HepG2 (cell line): ENCODE results near the gene LMNA. TPM values are rescaled to one million over a fixed set of nuclear protein-coding genes. Genes with fewer than 3 reads are reported as not detected.

ENCODE experiments used
- ATAC-seq: fragments of 200-7000 bp; cut with Tn5 transposase; 3 replicates; pipeline ENCODE4 v1.9.1; 2020; ENCODE audit warnings: mild to moderate bottlenecking, moderate library complexity
- BruUV-seq: library from RNA; stranded (reverse); fragments of 400-500 nt; replicated peaks from 2 replicates; lab custom pipeline; 2021; lab: Mats Ljungman, UMichigan
- CTCF ChIA-PET: fragments of 300-600 bp; formaldehyde crosslinking; extraction: SDS; loops from one replicate; lab custom pipeline; 2021; ENCODE audit warnings: low total read pairs, inconsistent platforms, low intra/inter-chr PET ratio; lab: Yijun Ruan, JAX
- POLR2A ChIA-PET: fragments of 350-600 bp; sonication (Branson Sonifier 250); formaldehyde crosslinking; loops from one replicate; lab custom pipeline; 2020; ENCODE audit warnings: antibody characterized with exemption, inconsistent platforms; lab: Yijun Ruan, JAX
- DNase-seq: peaks from one replicate; pipeline ENCODE4 v3.0.0-alpha.2; 2015; ENCODE audit warnings: low spot score
- FAIRE-seq: peaks from 3 replicates; lab custom pipeline; 2011; peaks lifted over from hg19 to GRCh38; lab: Jason Lieb, UNC
- H2AFZ ChIP-seq: one replicate; pipeline ENCODE4 v1.6.1; 2011; ENCODE audit warnings: low read length, inconsistent platforms
- H3K27ac ChIP-seq: fragments of 300-600 bp; 3 replicates; pipeline ENCODE4 v1.8.0; 2011; ENCODE audit warnings: mixed run types, mild to moderate bottlenecking, mixed read lengths, low read length, inconsistent platforms; ENCODE audit not compliant: insufficient read depth; ENCODE audit errors: extremely low read length
- H3K27me3 ChIP-seq, 2 experiments: fragments of 200-600 bp in 1 of 2; 2 replicates in 1 of 2; 3 replicates in 1 of 2; pipeline versions ENCODE4 v1.6.0 to v1.8.0; 2011; ENCODE audit warnings: low read length in 2 of 2, mild to moderate bottlenecking in 2 of 2, moderate library complexity in 2 of 2, inconsistent platforms in 1 of 2; ENCODE audit not compliant: insufficient read depth in 2 of 2, control insufficient read depth in 1 of 2
- H3K36me3 ChIP-seq, 2 experiments: fragments of 200-600 bp in 1 of 2; replicated peaks in 1 of 2; 2 replicates in 1 of 2; 3 replicates in 1 of 2; pipeline versions ENCODE4 v1.5.1 to v1.8.0; 2011; ENCODE audit warnings: low read length in 2 of 2, inconsistent platforms in 1 of 2; ENCODE audit not compliant: insufficient read depth in 2 of 2, control insufficient read depth in 1 of 2
- H3K4me1 ChIP-seq: 2 replicates; pipeline ENCODE4 v1.5.1; 2012; ENCODE audit warnings: low read length, inconsistent platforms; ENCODE audit not compliant: insufficient read depth
- H3K4me2 ChIP-seq: 2 replicates; pipeline ENCODE4 v1.6.0; 2011; ENCODE audit warnings: low read depth, low read length, inconsistent platforms
- H3K4me3 ChIP-seq, 3 experiments: fragments of 200-600 bp in 1 of 3; sonication (generic), shearing (Covaris generic) in 1 of 3; replicated peaks in 1 of 3; 2 replicates each; pipeline ENCODE4 v1.5.1; 2011 to 2016; ENCODE audit warnings: low read length in 3 of 3, inconsistent platforms in 2 of 3, low read depth in 2 of 3, mild to moderate bottlenecking in 2 of 3, control low read depth in 1 of 3, mixed read lengths in 1 of 3; ENCODE audit not compliant: insufficient read depth in 1 of 3
- H3K79me2 ChIP-seq: one replicate; pipeline ENCODE4 v1.6.1; 2011; ENCODE audit warnings: low read length, inconsistent platforms; ENCODE audit not compliant: insufficient read depth
- H3K9ac ChIP-seq: 2 replicates; pipeline ENCODE4 v1.6.0; 2011; ENCODE audit warnings: mild to moderate bottlenecking, low read depth, low read length, inconsistent platforms; ENCODE audit not compliant: insufficient read depth
- H3K9me3 ChIP-seq: 2 replicates; pipeline ENCODE4 v1.5.1; 2012; ENCODE audit warnings: mild to moderate bottlenecking, low read length
- H4K20me1 ChIP-seq: 2 replicates; pipeline ENCODE4 v1.6.0; 2011; ENCODE audit warnings: inconsistent platforms, mild to moderate bottlenecking, low read length, moderate library complexity; ENCODE audit not compliant: insufficient read depth
- DRAP1 ChIP-seq: IDR thresholded peaks from 2 replicates; pipeline ENCODE4 v1.6.1; 2016; ENCODE audit warnings: missing genetic modification reagents, missing compliant biosample characterization
- GABPA ChIP-seq, 2 experiments: IDR thresholded peaks; 2 replicates each; pipeline ENCODE4 v1.6.1; 2011 to 2016; ENCODE audit warnings: low read depth in 2 of 2, low read length in 1 of 2, missing biosample characterization in 1 of 2, missing genetic modification characterization in 1 of 2
- HOXA3 ChIP-seq: sonication (generic); formaldehyde crosslinking; IDR thresholded peaks from 2 replicates; pipeline ENCODE4 v1.5.0; 2020; ENCODE audit warnings: missing genetic modification reagents
- PATZ1 ChIP-seq: sonication (generic); formaldehyde crosslinking; IDR thresholded peaks from 2 replicates; pipeline ENCODE4 v1.4.0; 2020; ENCODE audit warnings: missing genetic modification reagents
- SIN3B ChIP-seq: fragments of 150-350 bp; IDR thresholded peaks from 2 replicates; pipeline ENCODE4 v1.6.1; 2014; ENCODE audit warnings: low read length
- TAF1 ChIP-seq: sonication (generic); formaldehyde crosslinking; IDR thresholded peaks from 2 replicates; pipeline ENCODE4 v1.4.0; 2020; ENCODE audit warnings: missing genetic modification reagents
- ZBTB25 ChIP-seq: IDR thresholded peaks from 2 replicates; pipeline ENCODE4 v1.6.1; 2018; ENCODE audit warnings: missing genetic modification reagents
- ZBTB34 ChIP-seq: sonication (generic); formaldehyde crosslinking; IDR thresholded peaks from 2 replicates; pipeline ENCODE4 v1.8.0; 2022; ENCODE audit warnings: mild to moderate bottlenecking, missing genetic modification reagents
- ZNF687 ChIP-seq: sonication (generic); formaldehyde crosslinking; IDR thresholded peaks from 2 replicates; pipeline ENCODE4 v1.5.1; 2020; ENCODE audit warnings: mild to moderate bottlenecking, missing genetic modification reagents, moderate library complexity
- WGBS: methylation state at CpG from one replicate; pipeline ENCODE4 v1.1.6; 2017; ENCODE audit warnings: low lambda C conversion rate; 5-methylcytosine and 5-hydroxymethylcytosine counted together
- in situ Hi-C: cut with HindIII; loops from 2 replicates; pipeline ENCODE4 v1.10.0; 2017; ENCODE audit warnings: low pct_unique_long_range_greater_than_20kb; ENCODE audit not compliant: extremely low pct_ligation_motif_present
- intact Hi-C: fragments of 100-400 bp; cut with micrococcal nuclease; formaldehyde crosslinking; loops from one replicate; pipeline ENCODE4 v1.10.0; 2022; ENCODE audit not compliant: unreplicated experiment
- polyA plus RNA-seq, 8 experiments: library from polyadenylated mRNA; depleted of rRNA in 3 of 8; stranded (reverse) in 7 of 8; unstranded in 1 of 8; fragments of >200 nt; fragmentation: Illumina TruSeq in 4 of 8; extraction: Trizol in 4 of 8; gene quantifications; 2 replicates each; pipeline versions ENCODE4 v1.2.1 to v1.2.3, GENCODE V29; 2011 to 2016; ENCODE audit warnings: low read depth in 4 of 8, missing spikeins in 1 of 8, mixed read lengths in 1 of 8; ENCODE audit not compliant: insufficient read depth in 1 of 8
- total RNA-seq, 5 experiments: library from RNA; depleted of rRNA; stranded (reverse); fragments of >200 nt; fragmentation: Illumina TruSeq; extraction: Trizol; gene quantifications; 2 replicates each; pipeline ENCODE4 v1.2.3, GENCODE V29; 2016; ENCODE audit warnings: low read depth in 1 of 5
- TF ChIP-seq, protein P1 (sequence below): sonication (generic); IDR thresholded peaks from 2 replicates; pipeline ENCODE4 v1.6.1; 2016; ENCODE audit warnings: low read depth, borderline replicate concordance

Gene LMNA
- total and polyA plus RNA-seq, 2 of the 13 experiments (the other 11 are each of a cell fraction or from before 2014, with no cell fraction given), result 107 to 225 TPM

DNA sequence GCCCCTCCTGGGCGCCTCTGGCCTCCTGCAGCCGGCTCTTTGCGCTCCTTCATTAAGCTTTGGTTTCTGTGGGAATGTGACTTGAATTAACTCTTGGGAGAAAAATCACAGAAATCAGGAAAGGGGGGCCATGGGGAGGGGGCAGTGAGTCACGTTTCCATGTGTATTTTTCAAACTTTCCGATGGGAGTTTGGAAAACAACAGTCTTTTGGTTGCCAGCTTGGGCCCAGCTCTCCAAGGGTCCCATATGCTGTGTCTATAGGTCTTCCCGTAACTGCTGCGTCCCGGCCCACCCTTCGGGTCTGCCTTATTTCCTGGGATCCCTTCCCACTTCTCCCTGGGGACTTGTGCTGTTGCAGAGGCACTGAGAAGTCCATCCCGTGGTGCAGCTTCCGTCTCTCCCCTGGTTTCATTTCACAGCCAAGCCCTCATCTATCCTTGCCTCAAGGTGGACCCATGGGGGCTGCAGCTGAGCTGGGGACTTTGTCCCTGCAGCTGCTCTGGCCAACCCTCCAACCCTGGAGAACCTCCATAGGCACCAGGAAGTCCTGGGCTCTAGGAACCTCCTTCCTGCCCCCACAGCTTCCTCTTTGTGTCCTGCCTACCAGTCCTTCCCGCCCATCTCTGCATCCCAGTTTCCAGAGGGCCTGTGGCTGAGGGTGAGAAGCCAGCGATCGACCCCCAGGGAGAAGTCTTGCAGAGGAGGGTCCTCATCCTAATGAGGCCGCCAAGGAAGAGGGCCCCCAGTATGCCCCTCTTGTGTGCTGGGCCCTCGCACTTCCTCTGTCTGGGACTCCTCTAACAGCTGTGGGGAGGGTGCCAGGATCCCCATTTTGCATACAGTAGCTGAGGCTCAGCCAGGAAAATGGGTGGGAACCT, 11.6 kb upstream of the LMNA start:
- in situ Hi-C loops, result no loop called here
- no TSS peak for BruUV-seq
- no peaks in the 10 kb centered on the region for H3K36me3 ChIP-seq
- DNase-seq, result peak; percentile 45
- ChIA-PET POLR2A (interaction anchor here (5.3 to 6.9 kb wide), 4 partner anchors 12 to 25 kb away, joined by 44 to 84 read pairs (median 58); partner anchors contain the start of gene LMNA), CTCF (interaction anchor here (0.7 kb wide), 1 partner anchor 27 kb away, joined by 3 read pairs; no protein-coding TSS in a partner anchor)
- ATAC-seq, result peak; percentile 11
- H3K9ac ChIP-seq, result peak overlapping the region; percentile 79
- WGBS, result 69% methylated on average over 14 of the region's 16 CpGs
- FAIRE-seq, result no peak
- H3K27ac ChIP-seq, result peak overlapping the region; percentile 69
- H3K4me3 ChIP-seq, result no peak overlapping the region; a peak in 1 of 6 replicates
- no peak overlapping the region for H2AFZ ChIP-seq
- H3K4me1 ChIP-seq, result peaks cover 95% of the 10 kb centered on the region
- intact Hi-C loops, result no loop called here
- H3K27me3 ChIP-seq, result 0 out of 5 replicates have a peak, but pooled peaks cover 0 to 8% of the 10 kb centered on the region in 2 experiments
- no peaks in the 10 kb centered on the region for H3K79me2 ChIP-seq
- H3K9me3 ChIP-seq, result no peaks in the 10 kb centered on the region
- no peaks in the 10 kb centered on the region for H4K20me1 ChIP-seq
- H3K4me2 ChIP-seq, result peak overlapping the region; percentile 93
- 0 out of 2 replicates have a peak, but pooled peaks have one; percentile 8 for TF ChIP-seq TAF1 (CRISPR knock-in tag)
- TF ChIP-seq GABPA (IDR thresholded peaks at IDR 0.05; ENCODE audit: low read depth, low read length), result peak; percentile 33; the same call in 1 of the 2 replicates
- TF ChIP-seq GABPA (CRISPR knock-in tag; IDR thresholded peaks at IDR 0.05; ENCODE audit: low read depth), result peak; percentile 74
- TF ChIP-seq HOXA3 (CRISPR knock-in tag), result 0 out of 2 replicates have a peak, but pooled peaks have one; percentile 37
- 0 out of 2 replicates have a peak, but pooled peaks have one; percentile 15 for TF ChIP-seq DRAP1 (CRISPR knock-in tag)
- TF ChIP-seq, protein P1, sequence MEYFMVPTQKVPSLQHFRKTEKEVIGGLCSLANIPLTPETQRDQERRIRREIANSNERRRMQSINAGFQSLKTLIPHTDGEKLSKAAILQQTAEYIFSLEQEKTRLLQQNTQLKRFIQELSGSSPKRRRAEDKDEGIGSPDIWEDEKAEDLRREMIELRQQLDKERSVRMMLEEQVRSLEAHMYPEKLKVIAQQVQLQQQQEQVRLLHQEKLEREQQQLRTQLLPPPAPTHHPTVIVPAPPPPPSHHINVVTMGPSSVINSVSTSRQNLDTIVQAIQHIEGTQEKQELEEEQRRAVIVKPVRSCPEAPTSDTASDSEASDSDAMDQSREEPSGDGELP, result peak; percentile 73; the same call in 1 of the 2 replicates
- TF ChIP-seq ZNF687, result peak; percentile 57
- no peak for TF ChIP-seq ZBTB34
- TF ChIP-seq ZBTB25 (CRISPR knock-in tag), result no peak
- TF ChIP-seq SIN3B, result no peak
- peak; percentile 39; the same call in 1 of the 2 replicates for TF ChIP-seq PATZ1 (CRISPR knock-in tag)
